ENCODE measurements around the gene C11orf87. TPM values are rescaled to one million over a fixed set of nuclear protein-coding genes. Genes with fewer than 3 reads are reported as not detected.

C11orf87 gene
- total RNA-seq, 1 donor from 2014 or later = 5.3 TPM

DNA sequence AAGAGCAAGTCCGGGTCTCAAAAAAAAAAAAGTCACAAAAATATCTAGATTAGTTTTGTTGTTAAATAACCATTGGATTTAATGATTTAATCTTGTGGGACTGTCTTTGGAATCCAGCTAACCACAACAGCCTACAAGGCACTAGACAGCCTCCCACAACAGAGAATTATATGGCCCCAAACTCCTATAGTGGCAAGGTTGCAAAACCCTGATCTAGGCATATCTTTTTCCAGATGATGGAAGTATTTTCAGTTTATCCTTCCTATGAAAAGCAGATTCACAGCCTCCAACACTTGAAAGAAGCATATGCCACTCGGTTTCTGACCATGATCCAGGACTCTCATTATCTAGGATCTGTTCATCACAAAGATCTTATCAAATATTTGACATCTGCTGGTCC is 5.4 kb upstream of the C11orf87 start:
- H3K27ac Mint-ChIP-seq = no peak overlapping the region
- H3K27me3 Mint-ChIP-seq = peaks cover 43% of the 10 kb centered on the region
- H3K4me3 Mint-ChIP-seq = no peak overlapping the region
- DNase-seq (ENCODE audit: extremely low spot score, unreplicated experiment) = no peak
- TF ChIP-seq, protein P1, sequence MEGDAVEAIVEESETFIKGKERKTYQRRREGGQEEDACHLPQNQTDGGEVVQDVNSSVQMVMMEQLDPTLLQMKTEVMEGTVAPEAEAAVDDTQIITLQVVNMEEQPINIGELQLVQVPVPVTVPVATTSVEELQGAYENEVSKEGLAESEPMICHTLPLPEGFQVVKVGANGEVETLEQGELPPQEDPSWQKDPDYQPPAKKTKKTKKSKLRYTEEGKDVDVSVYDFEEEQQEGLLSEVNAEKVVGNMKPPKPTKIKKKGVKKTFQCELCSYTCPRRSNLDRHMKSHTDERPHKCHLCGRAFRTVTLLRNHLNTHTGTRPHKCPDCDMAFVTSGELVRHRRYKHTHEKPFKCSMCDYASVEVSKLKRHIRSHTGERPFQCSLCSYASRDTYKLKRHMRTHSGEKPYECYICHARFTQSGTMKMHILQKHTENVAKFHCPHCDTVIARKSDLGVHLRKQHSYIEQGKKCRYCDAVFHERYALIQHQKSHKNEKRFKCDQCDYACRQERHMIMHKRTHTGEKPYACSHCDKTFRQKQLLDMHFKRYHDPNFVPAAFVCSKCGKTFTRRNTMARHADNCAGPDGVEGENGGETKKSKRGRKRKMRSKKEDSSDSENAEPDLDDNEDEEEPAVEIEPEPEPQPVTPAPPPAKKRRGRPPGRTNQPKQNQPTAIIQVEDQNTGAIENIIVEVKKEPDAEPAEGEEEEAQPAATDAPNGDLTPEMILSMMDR (conservative IDR thresholded peaks at IDR 0.05) = no peak
- H3K36me3 Mint-ChIP-seq = no peaks in the 10 kb centered on the region
- H3K9me3 Mint-ChIP-seq = no peaks in the 10 kb centered on the region
- H3K4me1 Mint-ChIP-seq (ENCODE audit: unreplicated experiment) = no peaks in the 10 kb centered on the region

DNA sequence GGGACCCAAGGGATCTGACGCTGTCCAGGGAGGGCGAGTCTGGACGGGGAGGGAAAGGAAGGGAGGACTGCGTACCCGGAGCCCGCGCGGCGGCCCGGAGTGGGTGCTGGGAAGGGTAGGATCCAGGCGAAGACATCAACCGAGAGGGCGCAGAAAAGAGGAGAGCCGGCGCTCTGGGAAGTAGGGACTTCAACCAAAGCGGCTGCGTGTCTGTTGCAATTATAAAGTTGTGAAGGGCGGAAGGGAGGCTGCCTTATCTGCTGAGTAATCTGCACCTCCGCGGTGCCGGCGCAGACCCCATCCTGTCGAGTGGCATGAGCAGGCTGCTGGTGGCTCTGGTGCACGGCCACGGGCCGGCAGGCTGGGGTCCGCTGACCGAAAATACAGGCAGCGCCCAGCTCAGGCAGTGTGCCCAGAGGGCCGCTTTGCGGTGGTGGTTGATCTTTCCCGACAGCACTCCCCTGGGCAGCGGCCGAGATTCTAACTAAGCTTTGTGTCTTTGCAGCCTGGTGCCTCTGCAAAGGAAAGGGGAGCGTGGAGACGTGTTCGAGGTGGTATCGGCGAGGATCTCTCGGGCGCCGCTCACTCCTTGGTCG is 978 bp downstream of the C11orf87 start:
- Mint-ChIP-seq H3K4me3 (peak overlapping the region; percentile 81), H3K27ac (no peak overlapping the region), H3K4me1 (ENCODE audit: unreplicated experiment) (no peaks in the 10 kb centered on the region), H3K9me3 (no peaks in the 10 kb centered on the region), H3K36me3 (no peaks in the 10 kb centered on the region), H3K27me3 (peaks cover 84% of the 10 kb centered on the region)
- no peak for DNase-seq (ENCODE audit: extremely low spot score, unreplicated experiment)
- TF ChIP-seq, protein P1 (conservative IDR thresholded peaks at IDR 0.05) = no peak

DNA sequence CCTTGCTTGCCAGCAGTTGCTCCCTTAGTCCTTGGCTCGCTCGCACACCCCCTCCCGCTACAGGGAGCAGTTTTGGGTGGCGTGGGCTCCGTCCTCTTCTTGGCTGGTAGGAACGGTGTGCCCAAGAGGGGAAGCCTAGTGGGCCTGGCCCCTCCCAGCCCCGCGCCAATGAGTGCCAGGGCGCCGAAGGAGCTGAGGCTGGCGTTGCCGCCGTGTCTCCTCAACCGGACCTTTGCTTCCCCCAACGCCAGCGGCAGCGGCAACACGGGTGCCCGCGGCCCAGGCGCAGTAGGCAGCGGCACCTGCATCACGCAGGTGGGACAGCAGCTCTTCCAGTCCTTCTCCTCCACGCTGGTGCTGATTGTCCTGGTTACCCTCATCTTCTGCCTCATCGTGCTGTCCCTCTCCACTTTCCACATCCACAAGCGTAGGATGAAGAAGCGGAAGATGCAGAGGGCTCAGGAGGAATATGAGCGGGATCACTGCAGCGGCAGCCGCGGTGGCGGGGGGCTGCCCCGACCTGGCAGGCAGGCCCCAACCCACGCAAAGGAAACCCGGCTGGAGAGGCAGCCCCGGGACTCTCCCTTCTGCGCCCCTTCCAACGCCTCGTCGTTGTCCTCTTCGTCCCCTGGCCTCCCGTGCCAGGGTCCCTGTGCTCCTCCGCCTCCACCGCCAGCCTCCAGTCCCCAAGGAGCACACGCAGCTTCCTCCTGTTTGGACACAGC is 1.6 kb downstream of the C11orf87 start:
- Mint-ChIP-seq H3K27ac (no peak overlapping the region), H3K4me1 (ENCODE audit: unreplicated experiment) (no peaks in the 10 kb centered on the region), H3K9me3 (no peaks in the 10 kb centered on the region), H3K36me3 (no peaks in the 10 kb centered on the region), H3K4me3 (peak overlapping the region; percentile 81), H3K27me3 (peaks cover 81% of the 10 kb centered on the region)
- no peak for DNase-seq (ENCODE audit: extremely low spot score, unreplicated experiment)
- TF ChIP-seq, protein P1 (conservative IDR thresholded peaks at IDR 0.05) = no peak

DNA sequence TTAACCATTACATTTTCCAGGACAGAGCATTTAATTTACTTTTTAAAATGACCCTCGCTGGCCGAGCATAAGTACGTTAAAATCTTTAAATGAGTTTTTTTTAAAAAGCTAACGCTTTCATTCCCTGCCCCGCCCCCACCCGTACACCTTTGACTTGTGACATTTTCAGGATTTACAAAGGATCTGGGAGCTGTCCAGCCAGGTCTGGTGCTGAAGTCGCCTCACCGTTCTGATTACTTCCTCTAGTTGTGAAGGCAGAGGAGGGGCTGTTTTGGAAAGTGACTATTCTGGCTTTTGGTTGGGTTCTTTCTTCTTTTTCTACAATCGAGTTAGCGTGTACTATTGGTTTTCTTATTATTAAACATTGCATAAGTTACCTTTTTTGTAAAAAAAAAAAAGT is 2.9 kb downstream of the C11orf87 start:
- Mint-ChIP-seq H3K27me3 (peaks cover 81% of the 10 kb centered on the region), H3K9me3 (no peaks in the 10 kb centered on the region), H3K4me1 (ENCODE audit: unreplicated experiment) (no peaks in the 10 kb centered on the region), H3K4me3 (peak overlapping the region; percentile 25), H3K36me3 (no peaks in the 10 kb centered on the region), H3K27ac (no peak overlapping the region)
- TF ChIP-seq, protein P1 (conservative IDR thresholded peaks at IDR 0.05) = no peak
- no peak for DNase-seq (ENCODE audit: extremely low spot score, unreplicated experiment)

DNA sequence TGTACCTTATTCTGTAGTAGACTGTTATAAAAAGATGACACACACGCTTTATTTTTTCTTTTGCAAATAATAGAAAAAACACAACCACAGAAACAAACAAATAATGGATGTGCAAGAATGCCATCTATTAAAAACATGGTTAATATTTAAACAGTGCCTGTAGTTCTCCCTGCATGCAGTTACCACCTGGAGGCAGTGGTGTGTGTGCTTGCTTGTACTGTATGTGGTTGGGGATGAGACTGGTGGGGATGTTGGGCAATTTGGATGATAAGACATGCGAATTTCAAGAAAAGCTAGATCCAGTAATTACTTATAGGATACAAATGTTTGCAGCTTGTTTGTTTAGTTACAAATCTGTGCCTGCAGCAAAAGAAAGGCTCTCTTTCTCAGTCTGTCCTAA is 3.6 kb downstream of the C11orf87 start:
- Mint-ChIP-seq H3K9me3 (no peaks in the 10 kb centered on the region), H3K27me3 (peaks cover 86% of the 10 kb centered on the region), H3K36me3 (no peaks in the 10 kb centered on the region)

More for the DNA sequence above, 3.6 kb downstream of the C11orf87 start:
- Mint-ChIP-seq H3K4me1 (ENCODE audit: unreplicated experiment) (no peaks in the 10 kb centered on the region), H3K27ac (no peak overlapping the region), H3K4me3 (no peak overlapping the region)
- TF ChIP-seq, protein P1 (conservative IDR thresholded peaks at IDR 0.05) = no peak
- DNase-seq (ENCODE audit: extremely low spot score, unreplicated experiment) = no peak
